ENCODE measurements around the gene PLEKHG4B.

The PLEKHG4B gene

GRCh38 chr5:81391-82021 is 10.5 kb upstream of the PLEKHG4B start:
- H3K9me3 ChIP-seq (replicated peaks in 1 of 2; ENCODE audit: control insufficient read depth in 2 of 2, insufficient read depth in 1 of 2, low read depth in 1 of 2, low read length in 2 of 2), result no peaks in the 10 kb centered on the region
- H3K4ac ChIP-seq (ENCODE audit: low read length), result peak overlapping the region; percentile 80
- peak overlapping the region; percentile 89 for H3K9ac ChIP-seq (ENCODE audit: low read depth, low read length, poor library complexity)
- peak overlapping the region; percentile 94 for H4K91ac ChIP-seq (ENCODE audit: low read depth, low read length, poor library complexity)
- peaks cover 0 to 2% of the 10 kb centered on the region in 2 donors for H3K36me3 ChIP-seq (replicated peaks in 1 of 2; ENCODE audit: control insufficient read depth in 2 of 2, insufficient read depth in 2 of 2, low read length in 2 of 2)
- peak overlapping the region; percentile 2 for H3K14ac ChIP-seq (ENCODE audit: low read length)
- H2AK5ac ChIP-seq (ENCODE audit: low read depth, low read length), result peak overlapping the region; percentile 98
- H3K4me1 ChIP-seq (ENCODE audit: control insufficient read depth in 2 of 2, insufficient read depth in 1 of 2, low read depth in 1 of 2, low read length in 2 of 2), result peaks cover 53 to 58% of the 10 kb centered on the region in 2 donors
- WGBS, 2 donors (ENCODE audit: extremely low coverage in 2 of 2, insufficient read length in 2 of 2, insufficient replicate concordance in 1 of 2), result no CpG with 5 or more reads among the region's 19 CpGs
- H3K4me2 ChIP-seq (ENCODE audit: insufficient read depth, low read length, poor library complexity, severe bottlenecking), result peak overlapping the region; percentile 50
- peak overlapping the region in 1 of 2 donors; percentile 8 for H3K4me3 ChIP-seq (ENCODE audit: low read length in 2 of 2)
- H3K79me1 ChIP-seq (ENCODE audit: low read depth, low read length), result no peaks in the 10 kb centered on the region
- H3K23ac ChIP-seq (ENCODE audit: low read depth, low read length, poor library complexity), result peak overlapping the region; percentile 6
- DNase-seq (ENCODE audit: low spot score), result no peak
- no peak overlapping the region for H4K8ac ChIP-seq (ENCODE audit: low read depth, low read length)
- peak overlapping the region; percentile 97 for H3K27ac ChIP-seq (replicated peaks; ENCODE audit: low read length)
- H2BK12ac ChIP-seq (ENCODE audit: low read length), result peak overlapping the region; percentile 98
- peak overlapping the region; percentile 58 for H2BK5ac ChIP-seq (ENCODE audit: low read length)
- peak overlapping the region; percentile 12 for H2BK120ac ChIP-seq (ENCODE audit: low read depth, low read length)
- H3K18ac ChIP-seq (ENCODE audit: low read length), result peak overlapping the region; percentile 96
- no peak overlapping the region for H2AFZ ChIP-seq (ENCODE audit: low read length)
- no peaks in the 10 kb centered on the region for H3K27me3 ChIP-seq (ENCODE audit: control insufficient read depth in 3 of 3, insufficient read depth in 3 of 3, low read depth in 1 of 3, low read length in 3 of 3)
- H2BK15ac ChIP-seq (ENCODE audit: low read length), result peak overlapping the region; percentile 82

DNA sequence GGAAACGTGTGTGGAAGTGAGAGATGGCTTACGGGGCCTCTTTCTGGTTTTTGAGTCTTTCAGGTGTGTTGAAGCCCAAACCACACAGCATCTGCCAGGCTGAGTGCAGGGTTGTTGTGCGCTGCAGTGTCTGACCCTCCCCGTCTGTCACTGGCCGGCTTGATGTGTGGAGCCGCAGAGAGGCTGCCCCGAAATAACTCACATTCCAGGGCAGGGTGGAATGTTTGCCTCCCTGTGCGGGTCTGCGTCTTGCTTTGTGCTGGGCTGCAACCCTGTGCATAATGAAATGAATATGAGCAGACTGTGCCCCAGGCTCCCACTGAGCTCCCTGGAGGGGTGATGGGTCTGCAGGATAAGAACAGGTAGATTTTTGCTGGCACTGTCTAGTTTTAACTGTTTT is 9.9 kb upstream of the PLEKHG4B start:
- H3K23ac ChIP-seq (ENCODE audit: low read depth, low read length, poor library complexity), result peak overlapping the region; percentile 6
- peak overlapping the region; percentile 50 for H3K4me2 ChIP-seq (ENCODE audit: insufficient read depth, low read length, poor library complexity, severe bottlenecking)
- peak overlapping the region; percentile 98 for H2AK5ac ChIP-seq (ENCODE audit: low read depth, low read length)
- H3K4me3 ChIP-seq (ENCODE audit: low read length in 2 of 2), result peak overlapping the region in 1 of 2 donors; percentile 8
- peak; percentile 83 for DNase-seq (ENCODE audit: low spot score)
- no CpG with 5 or more reads among the region's 9 CpGs for WGBS, 2 donors (ENCODE audit: extremely low coverage in 2 of 2, insufficient read length in 2 of 2, insufficient replicate concordance in 1 of 2)
- peak overlapping the region; percentile 12 for H2BK120ac ChIP-seq (ENCODE audit: low read depth, low read length)
- no peaks in the 10 kb centered on the region for H3K36me3 ChIP-seq (replicated peaks in 1 of 2; ENCODE audit: control insufficient read depth in 2 of 2, insufficient read depth in 2 of 2, low read length in 2 of 2)
- H2BK5ac ChIP-seq (ENCODE audit: low read length), result peak overlapping the region; percentile 58
- no peaks in the 10 kb centered on the region for H3K79me1 ChIP-seq (ENCODE audit: low read depth, low read length)
- no peak overlapping the region for H3K14ac ChIP-seq (ENCODE audit: low read length)
- H3K27me3 ChIP-seq (ENCODE audit: control insufficient read depth in 3 of 3, insufficient read depth in 3 of 3, low read depth in 1 of 3, low read length in 3 of 3), result no peaks in the 10 kb centered on the region
- peak overlapping the region; percentile 80 for H3K4ac ChIP-seq (ENCODE audit: low read length)
- peak overlapping the region; percentile 98 for H2BK12ac ChIP-seq (ENCODE audit: low read length)
- H4K91ac ChIP-seq (ENCODE audit: low read depth, low read length, poor library complexity), result peak overlapping the region; percentile 94
- H2BK15ac ChIP-seq (ENCODE audit: low read length), result peak overlapping the region; percentile 82
- peak overlapping the region; percentile 89 for H3K9ac ChIP-seq (ENCODE audit: low read depth, low read length, poor library complexity)
- H3K9me3 ChIP-seq (replicated peaks in 1 of 2; ENCODE audit: control insufficient read depth in 2 of 2, insufficient read depth in 1 of 2, low read depth in 1 of 2, low read length in 2 of 2), result peaks cover 0 to 3% of the 10 kb centered on the region in 2 donors
- H2AFZ ChIP-seq (ENCODE audit: low read length), result no peak overlapping the region
- peak overlapping the region; percentile 96 for H3K18ac ChIP-seq (ENCODE audit: low read length)
- H3K4me1 ChIP-seq (ENCODE audit: control insufficient read depth in 2 of 2, insufficient read depth in 1 of 2, low read depth in 1 of 2, low read length in 2 of 2), result peaks cover 47 to 52% of the 10 kb centered on the region in 2 donors
- peak overlapping the region; percentile 97 for H3K27ac ChIP-seq (replicated peaks; ENCODE audit: low read length)
- no peak overlapping the region for H4K8ac ChIP-seq (ENCODE audit: low read depth, low read length)

GRCh38 chr5:82570-82969 is 9.4 kb upstream of the PLEKHG4B start:
- H3K36me3 ChIP-seq (replicated peaks in 1 of 2; ENCODE audit: control insufficient read depth in 2 of 2, insufficient read depth in 2 of 2, low read length in 2 of 2), result no peaks in the 10 kb centered on the region
- H3K27ac ChIP-seq (replicated peaks; ENCODE audit: low read length), result peak overlapping the region; percentile 97
- no peak overlapping the region for H2BK12ac ChIP-seq (ENCODE audit: low read length)
- H3K27me3 ChIP-seq (ENCODE audit: control insufficient read depth in 3 of 3, insufficient read depth in 3 of 3, low read depth in 1 of 3, low read length in 3 of 3), result no peaks in the 10 kb centered on the region
- H2BK15ac ChIP-seq (ENCODE audit: low read length), result no peak overlapping the region
- no CpG with 5 or more reads among the region's 10 CpGs for WGBS, 2 donors (ENCODE audit: extremely low coverage in 2 of 2, insufficient read length in 2 of 2, insufficient replicate concordance in 1 of 2)
- peaks cover 0 to 7% of the 10 kb centered on the region in 2 donors for H3K9me3 ChIP-seq (replicated peaks in 1 of 2; ENCODE audit: control insufficient read depth in 2 of 2, insufficient read depth in 1 of 2, low read depth in 1 of 2, low read length in 2 of 2)
- H3K79me1 ChIP-seq (ENCODE audit: low read depth, low read length), result no peaks in the 10 kb centered on the region
- no peak overlapping the region for H2BK5ac ChIP-seq (ENCODE audit: low read length)
- H2BK120ac ChIP-seq (ENCODE audit: low read depth, low read length), result no peak overlapping the region
- H2AK5ac ChIP-seq (ENCODE audit: low read depth, low read length), result no peak overlapping the region
- no peak overlapping the region for H2AFZ ChIP-seq (ENCODE audit: low read length)
- H3K4ac ChIP-seq (ENCODE audit: low read length), result no peak overlapping the region
- H3K4me1 ChIP-seq (ENCODE audit: control insufficient read depth in 2 of 2, insufficient read depth in 1 of 2, low read depth in 1 of 2, low read length in 2 of 2), result peaks cover 42 to 47% of the 10 kb centered on the region in 2 donors
- H3K23ac ChIP-seq (ENCODE audit: low read depth, low read length, poor library complexity), result no peak overlapping the region
- no peak overlapping the region for H3K4me2 ChIP-seq (ENCODE audit: insufficient read depth, low read length, poor library complexity, severe bottlenecking)
- no peak overlapping the region for H3K9ac ChIP-seq (ENCODE audit: low read depth, low read length, poor library complexity)
- H3K18ac ChIP-seq (ENCODE audit: low read length), result no peak overlapping the region
- no peak overlapping the region for H3K14ac ChIP-seq (ENCODE audit: low read length)
- H4K91ac ChIP-seq (ENCODE audit: low read depth, low read length, poor library complexity), result no peak overlapping the region
- no peak overlapping the region for H4K8ac ChIP-seq (ENCODE audit: low read depth, low read length)
- no peak overlapping the region for H3K4me3 ChIP-seq (ENCODE audit: low read length in 2 of 2)
- DNase-seq (ENCODE audit: low spot score), result no peak

DNA sequence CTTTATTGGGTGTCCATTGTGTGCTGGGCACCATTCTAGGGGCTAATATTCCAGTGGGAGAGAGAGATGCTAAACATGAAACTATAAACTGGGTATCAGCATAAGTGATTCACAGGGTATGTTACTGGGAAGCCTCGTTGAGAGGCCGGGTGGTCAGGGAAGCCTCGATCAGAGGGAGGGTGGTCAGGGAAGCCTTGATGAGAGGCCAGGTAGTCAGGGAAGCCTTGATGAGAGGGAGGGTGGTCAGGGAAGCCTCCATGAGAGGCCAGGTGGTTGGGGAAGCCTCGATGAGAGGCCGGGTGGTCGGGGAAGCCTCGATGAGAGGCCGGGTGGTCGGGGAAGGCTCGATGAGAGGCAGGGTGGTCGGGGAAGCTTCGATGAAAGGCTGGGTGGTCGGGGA is 8.9 kb upstream of the PLEKHG4B start:
- Histone ChIP-seq H3K18ac (ENCODE audit: low read length) (peak overlapping the region; percentile 96), H3K9me3 (replicated peaks in 1 of 2; ENCODE audit: control insufficient read depth in 2 of 2, insufficient read depth in 1 of 2, low read depth in 1 of 2, low read length in 2 of 2) (peaks cover 0 to 9% of the 10 kb centered on the region in 2 donors), H3K9ac (ENCODE audit: low read depth, low read length, poor library complexity) (no peak overlapping the region), H3K27me3 (ENCODE audit: control insufficient read depth in 3 of 3, insufficient read depth in 3 of 3, low read depth in 1 of 3, low read length in 3 of 3) (no peaks in the 10 kb centered on the region), H3K4me3 (ENCODE audit: low read length in 2 of 2) (no peak overlapping the region), H2BK12ac (ENCODE audit: low read length) (peak overlapping the region; percentile 99), H4K91ac (ENCODE audit: low read depth, low read length, poor library complexity) (no peak overlapping the region), H2AK5ac (ENCODE audit: low read depth, low read length) (peak overlapping the region; percentile 85), H3K14ac (ENCODE audit: low read length) (no peak overlapping the region), H2BK15ac (ENCODE audit: low read length) (no peak overlapping the region), H4K8ac (ENCODE audit: low read depth, low read length) (no peak overlapping the region), H3K23ac (ENCODE audit: low read depth, low read length, poor library complexity) (no peak overlapping the region), H3K79me1 (ENCODE audit: low read depth, low read length) (no peaks in the 10 kb centered on the region), H2AFZ (ENCODE audit: low read length) (no peak overlapping the region), H2BK5ac (ENCODE audit: low read length) (no peak overlapping the region), H3K36me3 (replicated peaks in 1 of 2; ENCODE audit: control insufficient read depth in 2 of 2, insufficient read depth in 2 of 2, low read length in 2 of 2) (no peaks in the 10 kb centered on the region), H2BK120ac (ENCODE audit: low read depth, low read length) (peak overlapping the region; percentile 75), H3K4me2 (ENCODE audit: insufficient read depth, low read length, poor library complexity, severe bottlenecking) (no peak overlapping the region), H3K27ac (replicated peaks; ENCODE audit: low read length) (peak overlapping the region; percentile 97), H3K4ac (ENCODE audit: low read length) (no peak overlapping the region), H3K4me1 (ENCODE audit: control insufficient read depth in 2 of 2, insufficient read depth in 1 of 2, low read depth in 1 of 2, low read length in 2 of 2) (peaks cover 40 to 43% of the 10 kb centered on the region in 2 donors)
- no CpG with 5 or more reads among the region's 13 CpGs for WGBS, 2 donors (ENCODE audit: extremely low coverage in 2 of 2, insufficient read length in 2 of 2, insufficient replicate concordance in 1 of 2)
- no peak for DNase-seq (ENCODE audit: low spot score)

Measured in neuronal stem cell (in vitro differentiated cells).